ENCODE results near the gene RPS6KA3.
A peak's percentile ranks its signal among the peaks of the same experiment; 100 is the strongest.
"Not testable (repeated sequence)": the region's sequence is repeated elsewhere in the genome, so short reads cannot be mapped to it uniquely, and the experiment has no call there.

Gene RPS6KA3

GRCh38 chrX:20217271-20217670 lies 49.4 kb downstream of the RPS6KA3 start:
- peak; percentile 11 for DNase-seq

GRCh38 chrX:20215565-20215964 lies 51.1 kb downstream of the RPS6KA3 start:
- no peak for DNase-seq

GRCh38 chrX:20212486-20213089 lies 54.1 kb downstream of the RPS6KA3 start:
- DNase-seq: no peak

- no peak for DNase-seq
These were observed 55.4 kb downstream of the RPS6KA3 start for GRCh38 chrX:20211261-20211786.

GRCh38 chrX:20205927-20206708 lies 60.6 kb downstream of the RPS6KA3 start:
- DNase-seq: no peak

GRCh38 chrX:20204351-20204750 lies 62.4 kb downstream of the RPS6KA3 start:
- no peak for DNase-seq

- no peak for DNase-seq
These were observed 69.0 kb downstream of the RPS6KA3 start for GRCh38 chrX:20197641-20198210.

GRCh38 chrX:20189171-20189570 lies 77.5 kb downstream of the RPS6KA3 start:
- no peak for DNase-seq

- DNase-seq: no peak
These were observed 84.9 kb downstream of the RPS6KA3 start for GRCh38 chrX:20181598-20182329.

- DNase-seq: no peak
These were observed 89.6 kb downstream of the RPS6KA3 start for GRCh38 chrX:20177093-20177492.

- no peak for DNase-seq
These were observed 92.9 kb downstream of the RPS6KA3 start for GRCh38 chrX:20173856-20174255.

- no peak for DNase-seq
These were observed 93.4 kb downstream of the RPS6KA3 start for GRCh38 chrX:20173313-20173712.

GRCh38 chrX:20171887-20172286 lies 94.8 kb downstream of the RPS6KA3 start:
- no peak for DNase-seq

GRCh38 chrX:20162516-20162915 lies 104.2 kb downstream of the RPS6KA3 start:
- not testable (repeated sequence) for DNase-seq

- no peak for DNase-seq
These were observed 106.8 kb downstream of the RPS6KA3 start for GRCh38 chrX:20159797-20160385.

GRCh38 chrX:20151689-20152088 lies 115.0 kb downstream of the RPS6KA3 start:
- no peak for DNase-seq

GRCh38 chrX:20149326-20149725 lies 117.4 kb downstream of the RPS6KA3 start:
- DNase-seq: no peak

GRCh38 chrX:20147561-20147960 lies 119.1 kb downstream of the RPS6KA3 start:
- no peak for DNase-seq

- DNase-seq: no peak
These were observed 122.2 kb downstream of the RPS6KA3 start for GRCh38 chrX:20144491-20144890.

GRCh38 chrX:20143561-20143960 lies 123.1 kb downstream of the RPS6KA3 start:
- peak; percentile 25 for DNase-seq

GRCh38 chrX:20143111-20143510 lies 123.6 kb downstream of the RPS6KA3 start:
- no peak for DNase-seq

- DNase-seq: peak; percentile 93
These were observed 125.2 kb downstream of the RPS6KA3 start, which contains the start of gene EIF1AX for GRCh38 chrX:20141281-20142220. EIF1AX (minus strand) TSS chrX:20141838; CDS start chrX:20141640, 198 bp downstream.
